ENCODE measurements around the gene RASL12. TPM values are rescaled to one million over a fixed set of nuclear protein-coding genes. Genes with fewer than 3 reads are reported as not detected.

Gene RASL12
- total and polyA plus RNA-seq, 2 of the 8 experiments (the other 6 are each of a cell fraction or from before 2014, with no cell fraction given): 9.5 to 10.3 TPM

DNA sequence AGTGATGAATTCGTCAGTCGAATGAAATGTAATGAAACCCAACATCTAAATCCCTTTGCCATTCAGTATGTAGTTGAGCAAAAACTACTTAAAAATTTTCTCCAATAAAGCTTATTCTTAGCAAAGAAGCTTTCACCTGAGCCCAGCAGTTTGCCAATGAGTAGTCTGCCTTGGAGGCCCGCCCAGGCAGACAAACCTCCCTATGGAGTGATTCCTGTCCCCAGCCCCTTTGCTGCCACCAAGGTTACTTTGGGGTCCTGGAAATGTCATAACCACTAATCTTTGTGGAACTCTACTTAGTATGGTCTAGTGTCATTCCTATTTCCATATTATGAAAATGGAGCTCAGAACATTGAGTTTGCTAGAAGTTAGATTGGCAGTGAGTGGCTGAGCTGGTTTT is 35.1 kb upstream of the RASL12 start (continued):
- TF ChIP-seq NANOG (IDR thresholded peaks at IDR 0.05; ENCODE audit: insufficient read depth, low read depth, low read length, poor library complexity, severe bottlenecking): no peak
- no peak for TF ChIP-seq CREB1 (IDR thresholded peaks at IDR 0.05)
- no peak for TF ChIP-seq CBX8 (IDR thresholded peaks at IDR 0.05; ENCODE audit: borderline replicate concordance, low read depth, low read length)
- TF ChIP-seq EZH2 (IDR thresholded peaks at IDR 0.05; ENCODE audit: low read depth, low read length, severe bottlenecking): no peak
- no peak for TF ChIP-seq KDM1A (IDR thresholded peaks at IDR 0.05; ENCODE audit: borderline replicate concordance, low read length)
- no peak for TF ChIP-seq E2F6 (IDR thresholded peaks at IDR 0.05)
- TF ChIP-seq POLR2A (IDR thresholded peaks at IDR 0.05; ENCODE audit: control extremely low read depth in 1 of 2, low read depth in 2 of 2, low read length in 2 of 2): no peak
